OCI-LY7 (cell line): ENCODE data around the gene GGCX. TPM values are rescaled to one million over a fixed set of nuclear protein-coding genes. Genes with fewer than 3 reads are reported as not detected.

Source experiments
- BruUV-seq: library from RNA; stranded (reverse); fragments of 400-500 nt; replicated peaks from 2 replicates; lab custom pipeline; 2021; lab: Mats Ljungman, UMichigan
- CTCF ChIA-PET: fragments of 300-600 bp; sonication (Branson Sonifier 250); formaldehyde crosslinking; loops from one replicate; lab custom pipeline; 2022; ENCODE audit warnings: antibody characterized with exemption; ENCODE audit not compliant: unreplicated experiment; lab: Charles Lee
- POLR2A ChIA-PET: fragments of 300-600 bp; sonication (Branson Sonifier 250); formaldehyde crosslinking; loops from one replicate; lab custom pipeline; 2022; ENCODE audit warnings: antibody characterized with exemption; lab: Charles Lee
- DNase-seq: peaks from one replicate; pipeline ENCODE4 v3.0.0-alpha.2; 2015; ENCODE audit warnings: low spot score
- H2AFZ ChIP-seq: fragments of 200-600 bp; sonication (generic), shearing (Covaris generic); 2 replicates; pipeline ENCODE4 v1.6.1; 2014; ENCODE audit warnings: mild to moderate bottlenecking, antibody characterized with exemption, low read length, moderate library complexity
- H3K27ac ChIP-seq: fragments of 200-600 bp; sonication (generic); 2 replicates; pipeline ENCODE4 v1.5.1; 2014; ENCODE audit warnings: mixed run types, low read depth, mild to moderate bottlenecking, moderate library complexity, low read length, inconsistent platforms; ENCODE audit not compliant: poor library complexity, severe bottlenecking
- H3K36me3 ChIP-seq: fragments of 200-600 bp; sonication (generic); 2 replicates; pipeline ENCODE4 v1.6.1; 2014; ENCODE audit warnings: mild to moderate bottlenecking, antibody characterized with exemption, low read length, moderate library complexity, mixed read lengths; ENCODE audit not compliant: insufficient read depth
- H3K4me1 ChIP-seq: fragments of 200-600 bp; sonication (generic); 2 replicates; pipeline ENCODE4 v1.5.1; 2014; ENCODE audit warnings: mild to moderate bottlenecking, low read length; ENCODE audit not compliant: insufficient read depth, poor library complexity, severe bottlenecking
- H3K4me2 ChIP-seq: fragments of 200-600 bp; sonication (generic); 2 replicates; pipeline ENCODE4 v1.6.1; 2014; ENCODE audit warnings: mild to moderate bottlenecking, low read length
- H3K4me3 ChIP-seq: fragments of 200-600 bp; sonication (generic); 2 replicates; pipeline ENCODE4 v1.5.1; 2014; ENCODE audit warnings: mild to moderate bottlenecking, low read depth, low read length; ENCODE audit not compliant: poor library complexity, severe bottlenecking
- H3K79me2 ChIP-seq: fragments of 200-600 bp; sonication (generic); 2 replicates; pipeline ENCODE4 v1.6.1; 2016; ENCODE audit warnings: low read depth, mild to moderate bottlenecking, low read length, moderate library complexity, mixed read lengths; ENCODE audit not compliant: insufficient read depth
- H3K9me2 ChIP-seq: fragments of 200-600 bp; sonication (generic); 2 replicates; pipeline ENCODE4 v1.6.1; 2016; ENCODE audit warnings: mild to moderate bottlenecking, low read length, mixed read lengths; ENCODE audit not compliant: insufficient read depth
- H3K9me3 ChIP-seq: fragments of 200-600 bp; sonication (generic); 2 replicates; pipeline ENCODE4 v1.6.1; 2014; ENCODE audit warnings: mild to moderate bottlenecking, mixed run types, low read length, mixed read lengths
- H4K20me1 ChIP-seq: fragments of 200-600 bp; sonication (generic); 2 replicates; pipeline ENCODE4 v1.6.1; 2014; ENCODE audit warnings: mild to moderate bottlenecking, antibody characterized with exemption, low read length, moderate library complexity, mixed read lengths; ENCODE audit not compliant: insufficient read depth
- CTCF ChIP-seq: fragments of 200-600 bp; sonication (generic); conservative IDR thresholded peaks from 2 replicates; pipeline ENCODE4 v1.5.1; 2014; ENCODE audit warnings: mild to moderate bottlenecking, antibody characterized with exemption, low read length, moderate library complexity, mixed read lengths
- EZH2phosphoT487 ChIP-seq: fragments of 200-600 bp; sonication (generic); IDR thresholded peaks from 2 replicates; pipeline ENCODE4 v1.6.1; 2018; ENCODE audit warnings: low read depth, borderline replicate concordance, mild to moderate bottlenecking, mixed run types, antibody characterized with exemption, low read length, moderate library complexity, mixed read lengths
- intact Hi-C: fragments of 100-400 bp; cut with micrococcal nuclease; formaldehyde crosslinking; loops from one replicate; pipeline ENCODE4 v1.10.0; 2022; ENCODE audit not compliant: unreplicated experiment
- total RNA-seq, 2 experiments: library from RNA; depleted of rRNA in 1 of 2; stranded (reverse); fragments of >200 nt in 1 of 2; shearing (Covaris generic) in 1 of 2; gene quantifications; 2 replicates each; pipeline ENCODE4 v1.2.3, GENCODE V29; 2014 to 2022

The GGCX gene
- total RNA-seq, 2 experiments from 2014 or later, result 32.5 to 33.3 TPM

GRCh38 chr2:85584354-85584856, 23.1 kb upstream of the GGCX start, which contains the start of gene VAMP5:
Gene VAMP5, plus strand, starts transcription at chr2:85584431. Its CDS starts 60 bp downstream, at chr2:85584491.
- CTCF ChIA-PET, result no interaction called here
- Histone ChIP-seq H4K20me1 (no peaks in the 10 kb centered on the region), H3K27ac (no peak within 1 kb of the TSS), H3K4me3 (no peak within 1 kb of the TSS), H3K79me2 (peaks cover 10% of the 10 kb centered on the region; the same call in 1 of the 2 replicates), H3K4me1 (peaks cover 21% of the 10 kb centered on the region), H2AFZ (no peak within 1 kb of the TSS), H3K9me2 (no peaks in the 10 kb centered on the region), H3K36me3 (peaks cover 45% of the 10 kb centered on the region), H3K9me3 (no peaks in the 10 kb centered on the region), H3K4me2 (no peak within 1 kb of the TSS)
- no peak for DNase-seq
- intact Hi-C loops, result no loop called here
- POLR2A ChIA-PET, result no interaction called here
- TF ChIP-seq CTCF (no peak), EZH2phosphoT487 (no peak)
- no TSS peak for BruUV-seq

- no peaks in the 10 kb centered on the region for H3K9me2 ChIP-seq
- intact Hi-C loops, result no loop called here
- no TSS peak for BruUV-seq
- peaks cover 16% of the 10 kb centered on the region; the same call in 1 of the 2 replicates for H3K79me2 ChIP-seq
- H3K4me2 ChIP-seq, result no peak overlapping the region
- ChIA-PET POLR2A (interaction anchor here (0.8 kb wide), 1 partner anchor 13 kb away, joined by 3 read pairs; no protein-coding TSS in a partner anchor), CTCF (no interaction called here)
- no peak overlapping the region for H3K27ac ChIP-seq
- no peak overlapping the region for H2AFZ ChIP-seq
- H3K4me1 ChIP-seq, result peaks cover 27% of the 10 kb centered on the region
- H3K9me3 ChIP-seq, result no peaks in the 10 kb centered on the region
- no peak for TF ChIP-seq EZH2phosphoT487
- no peak for TF ChIP-seq CTCF
- no peak for DNase-seq
- H3K36me3 ChIP-seq, result peaks cover 49% of the 10 kb centered on the region
- H4K20me1 ChIP-seq, result no peaks in the 10 kb centered on the region
- no peak overlapping the region for H3K4me3 ChIP-seq
Observed at GRCh38 chr2:85583667-85584353, 22.5 kb upstream of the GGCX start.

- intact Hi-C loops, result no loop called here
- Histone ChIP-seq H3K4me2 (no peak overlapping the region), H3K9me2 (no peaks in the 10 kb centered on the region), H3K36me3 (peaks cover 49% of the 10 kb centered on the region), H3K4me1 (peaks cover 27% of the 10 kb centered on the region), H2AFZ (no peak overlapping the region), H4K20me1 (no peaks in the 10 kb centered on the region), H3K9me3 (no peaks in the 10 kb centered on the region), H3K27ac (no peak overlapping the region), H3K4me3 (no peak overlapping the region), H3K79me2 (peaks cover 29% of the 10 kb centered on the region; the same call in 1 of the 2 replicates)
- TF ChIP-seq EZH2phosphoT487, result no peak
- TF ChIP-seq CTCF, result no peak
- ChIA-PET POLR2A (no interaction called here), CTCF (no interaction called here)
- no peak for DNase-seq
- BruUV-seq, result no TSS peak
Observed at GRCh38 chr2:85582492-85582891, 21.2 kb upstream of the GGCX start.
